IPS-18c (cell line): ENCODE results near the gene RHBDD3.

Experiments used
- H3K4me3 ChIP-seq: 2 replicates; pipeline ENCODE4 v1.7.0; 2013; ENCODE audit warnings: low read depth, mild to moderate bottlenecking, low read length, moderate library complexity; ENCODE audit not compliant: insufficient read depth
- H3K9me3 ChIP-seq: one replicate; pipeline ENCODE4 v1.6.1; 2013; ENCODE audit warnings: mild to moderate bottlenecking, low read length, moderate library complexity; ENCODE audit not compliant: control insufficient read depth, insufficient read depth

RHBDD3 gene

GRCh38 chr22:29277927-29278326, 10.1 kb upstream of the RHBDD3 start:
- Histone ChIP-seq H3K9me3 (no peaks in the 10 kb centered on the region), H3K4me3 (no peak overlapping the region)

GRCh38 chr22:29275819-29276565, 8.2 kb upstream of the RHBDD3 start:
- Histone ChIP-seq H3K4me3 (no peak overlapping the region), H3K9me3 (no peaks in the 10 kb centered on the region)

GRCh38 chr22:29275167-29275566, 7.4 kb upstream of the RHBDD3 start:
- no peaks in the 10 kb centered on the region for H3K9me3 ChIP-seq

GRCh38 chr22:29272624-29273023, 4.8 kb upstream of the RHBDD3 start:
- Histone ChIP-seq H3K4me3 (no peak overlapping the region), H3K9me3 (no peaks in the 10 kb centered on the region)

More at GRCh38 chr22:29275167-29275566, 7.4 kb upstream of the RHBDD3 start:
- H3K4me3 ChIP-seq = no peak overlapping the region

- peak overlapping the region; percentile 99; the same call in 1 of the 2 replicates for H3K4me3 ChIP-seq
- no peaks in the 10 kb centered on the region for H3K9me3 ChIP-seq
These were observed 2.9 kb upstream of the RHBDD3 start for GRCh38 chr22:29270475-29271271.

- peak overlapping the region; percentile 99 for H3K4me3 ChIP-seq
These were observed 2.1 kb upstream of the RHBDD3 start for GRCh38 chr22:29269731-29270474.

GRCh38 chr22:29269230-29269604, 1.4 kb upstream of the RHBDD3 start:
- no peaks in the 10 kb centered on the region for H3K9me3 ChIP-seq
- peak overlapping the region; percentile 99 for H3K4me3 ChIP-seq

More at GRCh38 chr22:29269731-29270474, 2.1 kb upstream of the RHBDD3 start:
- H3K9me3 ChIP-seq = no peaks in the 10 kb centered on the region

- Histone ChIP-seq H3K4me3 (peak overlapping the region; percentile 99), H3K9me3 (no peaks in the 10 kb centered on the region)
These were observed 889 bp upstream of the RHBDD3 start for GRCh38 chr22:29268511-29269229.

- Histone ChIP-seq H3K4me3 (peak overlapping the region; percentile 99), H3K9me3 (no peaks in the 10 kb centered on the region)
These were observed 321 bp downstream of the RHBDD3 start for GRCh38 chr22:29267462-29267857.

- H3K9me3 ChIP-seq = no peaks in the 10 kb centered on the region
- peak overlapping the region; percentile 99 for H3K4me3 ChIP-seq
These were observed 968 bp downstream of the RHBDD3 start for GRCh38 chr22:29266564-29267461.

- Histone ChIP-seq H3K9me3 (no peaks in the 10 kb centered on the region), H3K4me3 (no peak overlapping the region)
These were observed 1.9 kb downstream of the RHBDD3 start for GRCh38 chr22:29265929-29266328.

- Histone ChIP-seq H3K9me3 (no peaks in the 10 kb centered on the region), H3K4me3 (no peak overlapping the region)
These were observed 2.5 kb downstream of the RHBDD3 start for GRCh38 chr22:29265305-29265704.

- Histone ChIP-seq H3K4me3 (no peak overlapping the region), H3K9me3 (no peaks in the 10 kb centered on the region)
These were observed 3.9 kb downstream of the RHBDD3 start for GRCh38 chr22:29263791-29264276.

- no peaks in the 10 kb centered on the region for H3K9me3 ChIP-seq
- no peak overlapping the region for H3K4me3 ChIP-seq
These were observed 7.0 kb downstream of the RHBDD3 start for GRCh38 chr22:29260601-29261315.

- H3K4me3 ChIP-seq = no peak overlapping the region
- H3K9me3 ChIP-seq = no peaks in the 10 kb centered on the region
These were observed 7.7 kb downstream of the RHBDD3 start for GRCh38 chr22:29260031-29260560.
